Fibroblast of the aortic adventitia (primary cell): ENCODE measurements around the gene NIFK. TPM values are rescaled to one million over a fixed set of nuclear protein-coding genes. Genes with fewer than 3 reads are reported as not detected.
A peak's percentile ranks its signal among the peaks of the same experiment; 100 is the strongest.
"Not testable (repeated sequence)": the region's sequence is repeated elsewhere in the genome, so short reads cannot be mapped to it uniquely, and the experiment has no call there.

Experiments used
- DNase-seq: peaks from one replicate; pipeline ENCODE4 v3.0.0-alpha.2; 2010; ENCODE audit warnings: low read depth
- H3K4me3 ChIP-seq: 2 replicates; pipeline ENCODE4 v1.5.1; 2011; ENCODE audit warnings: low read depth, mild to moderate bottlenecking, control low read depth, low read length, moderate library complexity
- CTCF ChIP-seq: IDR thresholded peaks from 2 replicates; pipeline ENCODE4 v1.5.1; 2011; ENCODE audit warnings: mild to moderate bottlenecking, low read length, control low read depth, inconsistent platforms; ENCODE audit not compliant: insufficient read depth
- total RNA-seq: library from RNA; depleted of rRNA; stranded (reverse); fragments of >200 nt; gene quantifications from 2 replicates; pipeline ENCODE4 v1.2.3, GENCODE V29; 2012; ENCODE audit warnings: low replicate concordance

NIFK gene
- total RNA-seq, 1 donor, result 49.5 TPM

- no peak for TF ChIP-seq CTCF
- no peak for DNase-seq
- no peak overlapping the region for H3K4me3 ChIP-seq
Measured at GRCh38 chr2:121705390-121705789, 31.3 kb downstream of the NIFK start.

- not testable (repeated sequence) for DNase-seq, H3K4me3 ChIP-seq
Measured at GRCh38 chr2:121701761-121702160, 34.9 kb downstream of the NIFK start.

GRCh38 chr2:121699421-121700333 is 37.0 kb downstream of the NIFK start:
- H3K4me3 ChIP-seq, result no peak overlapping the region
- peak; percentile 43 for DNase-seq
- TF ChIP-seq CTCF, result no peak

- DNase-seq, result no peak
- no peak for TF ChIP-seq CTCF
- no peak overlapping the region for H3K4me3 ChIP-seq
Measured at GRCh38 chr2:121698318-121698930, 38.3 kb downstream of the NIFK start.

GRCh38 chr2:121697108-121697631 is 39.5 kb downstream of the NIFK start:
- no peak overlapping the region for H3K4me3 ChIP-seq
- DNase-seq, result peak; percentile 18
- no peak for TF ChIP-seq CTCF

GRCh38 chr2:121696410-121696930 is 40.2 kb downstream of the NIFK start:
- no peak for DNase-seq
- no peak for TF ChIP-seq CTCF

GRCh38 chr2:121695171-121695451 is 41.6 kb downstream of the NIFK start:
- DNase-seq, result no peak
- no peak overlapping the region for H3K4me3 ChIP-seq
- TF ChIP-seq CTCF, result no peak

More at GRCh38 chr2:121696410-121696930, 40.2 kb downstream of the NIFK start:
- H3K4me3 ChIP-seq, result no peak overlapping the region
